Osteoblast (primary cell): Measurements from ENCODE around the gene SAP30BP. TPM values are rescaled to one million over a fixed set of nuclear protein-coding genes. Genes with fewer than 3 reads are reported as not detected.
A peak's percentile ranks its signal among the peaks of the same experiment; 100 is the strongest.

Source experiments
- DNase-seq: peaks from one replicate; pipeline ENCODE4 v3.0.0; 2011; ENCODE audit warnings: low spot score, mixed read lengths; ENCODE audit not compliant: insufficient read length; ENCODE audit errors: missing footprints
- H2AFZ ChIP-seq: 2 replicates; pipeline ENCODE4 v1.6.0; 2011; ENCODE audit warnings: mild to moderate bottlenecking, low read length
- H3K27ac ChIP-seq: 2 replicates; pipeline ENCODE4 v1.5.1; 2011; ENCODE audit warnings: mild to moderate bottlenecking, low read depth, low read length, moderate library complexity
- H3K27me3 ChIP-seq: 2 replicates; pipeline ENCODE4 v1.6.0; 2012; ENCODE audit warnings: mild to moderate bottlenecking, control low read depth, inconsistent platforms, low read length, moderate library complexity; ENCODE audit not compliant: insufficient read depth
- H3K36me3 ChIP-seq: 2 replicates; pipeline ENCODE4 v1.5.1; 2011; ENCODE audit warnings: mild to moderate bottlenecking, low read length, control low read depth, moderate library complexity; ENCODE audit not compliant: insufficient read depth
- H3K4me1 ChIP-seq: 2 replicates; pipeline ENCODE4 v1.5.1; 2011; ENCODE audit warnings: mild to moderate bottlenecking, low read length, control low read depth, moderate library complexity; ENCODE audit not compliant: insufficient read depth
- H3K4me2 ChIP-seq: 2 replicates; pipeline ENCODE4 v1.6.0; 2011; ENCODE audit warnings: mild to moderate bottlenecking, low read length; ENCODE audit not compliant: insufficient read depth
- H3K4me3 ChIP-seq: fragments of 200-600 bp; sonication (generic); 3 replicates; pipeline ENCODE4 v1.5.1; 2012; ENCODE audit warnings: mild to moderate bottlenecking, low read length, inconsistent platforms; ENCODE audit not compliant: insufficient read depth
- H3K79me2 ChIP-seq: 2 replicates; pipeline ENCODE4 v1.6.0; 2012; ENCODE audit warnings: mild to moderate bottlenecking, low read length, control low read depth, inconsistent platforms; ENCODE audit not compliant: insufficient read depth
- H3K9me3 ChIP-seq: 2 replicates; pipeline ENCODE4 v1.5.1; 2011; ENCODE audit warnings: low read depth, low read length, control low read depth
- H4K20me1 ChIP-seq: 2 replicates; pipeline ENCODE4 v1.6.0; 2012; ENCODE audit warnings: mild to moderate bottlenecking, low read length, control low read depth; ENCODE audit not compliant: insufficient read depth
- CTCF ChIP-seq: IDR thresholded peaks from 2 replicates; pipeline ENCODE4 v1.5.1; 2011; ENCODE audit warnings: mild to moderate bottlenecking, low read depth, low read length, moderate library complexity; ENCODE audit errors: extremely low read depth
- total RNA-seq: library from RNA; depleted of rRNA; stranded (reverse); fragments of >200 nt; gene quantifications from 2 replicates; pipeline ENCODE4 v1.2.3, GENCODE V29; 2012

Gene SAP30BP
- total RNA-seq, 1 donor, result 48.1 TPM

GRCh38 chr17:75645501-75645888 is 21.6 kb upstream of the SAP30BP start:
- Histone ChIP-seq H3K4me1 (no peaks in the 10 kb centered on the region), H3K9me3 (no peaks in the 10 kb centered on the region), H3K79me2 (no peaks in the 10 kb centered on the region), H3K27me3 (no peaks in the 10 kb centered on the region), H3K4me2 (no peak overlapping the region), H4K20me1 (no peaks in the 10 kb centered on the region), H2AFZ (no peak overlapping the region), H3K27ac (no peak overlapping the region), H3K4me3 (no peak overlapping the region), H3K36me3 (peaks cover 12% of the 10 kb centered on the region)
- no peak for TF ChIP-seq CTCF
- no peak for DNase-seq

DNA sequence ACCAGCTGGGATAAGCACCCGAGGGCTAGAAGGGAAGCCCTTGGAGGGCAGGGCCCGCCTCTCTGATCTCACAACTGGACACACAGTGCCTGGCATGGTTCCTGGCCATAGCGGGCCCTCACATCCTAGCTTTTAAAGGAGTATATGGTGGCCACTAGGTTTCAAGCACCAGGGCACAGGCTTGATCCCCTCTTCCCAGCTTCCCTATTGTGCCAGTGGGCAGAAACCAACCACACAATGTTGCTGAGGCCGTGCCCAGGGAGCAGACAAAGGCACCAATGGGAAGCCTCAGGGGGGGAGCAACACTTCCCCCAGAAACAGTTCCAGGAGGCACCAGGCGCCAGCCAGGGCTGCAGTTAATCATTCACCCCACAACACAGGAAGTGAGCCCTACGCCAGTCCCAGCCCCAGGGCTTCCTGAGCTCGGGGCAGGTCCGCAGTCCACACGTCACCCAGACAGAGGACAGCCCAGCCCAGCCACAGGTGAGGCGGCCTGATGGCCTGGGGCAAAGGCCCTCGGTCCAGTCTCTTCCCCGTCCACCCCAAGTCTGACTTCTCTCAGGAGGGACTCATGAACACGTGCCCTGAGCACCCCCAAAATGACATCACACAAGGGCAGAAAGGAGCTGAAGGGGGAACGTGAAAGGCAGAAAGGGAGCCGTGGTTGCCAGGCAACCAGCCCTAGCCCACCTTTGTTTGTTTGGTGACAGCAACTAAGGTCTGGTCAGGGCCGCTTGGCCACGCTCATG is 21.1 kb upstream of the SAP30BP start:
- H3K79me2 ChIP-seq, result no peaks in the 10 kb centered on the region
- peaks cover 17% of the 10 kb centered on the region for H3K36me3 ChIP-seq
- DNase-seq, result peak; percentile 67
- no peak overlapping the region for H3K4me2 ChIP-seq
- H4K20me1 ChIP-seq, result no peaks in the 10 kb centered on the region
- no peaks in the 10 kb centered on the region for H3K9me3 ChIP-seq
- H3K4me3 ChIP-seq, result no peak overlapping the region
- H3K27me3 ChIP-seq, result no peaks in the 10 kb centered on the region
- no peak overlapping the region for H2AFZ ChIP-seq
- no peak for TF ChIP-seq CTCF
- H3K27ac ChIP-seq, result no peak overlapping the region
- H3K4me1 ChIP-seq, result no peaks in the 10 kb centered on the region

DNA sequence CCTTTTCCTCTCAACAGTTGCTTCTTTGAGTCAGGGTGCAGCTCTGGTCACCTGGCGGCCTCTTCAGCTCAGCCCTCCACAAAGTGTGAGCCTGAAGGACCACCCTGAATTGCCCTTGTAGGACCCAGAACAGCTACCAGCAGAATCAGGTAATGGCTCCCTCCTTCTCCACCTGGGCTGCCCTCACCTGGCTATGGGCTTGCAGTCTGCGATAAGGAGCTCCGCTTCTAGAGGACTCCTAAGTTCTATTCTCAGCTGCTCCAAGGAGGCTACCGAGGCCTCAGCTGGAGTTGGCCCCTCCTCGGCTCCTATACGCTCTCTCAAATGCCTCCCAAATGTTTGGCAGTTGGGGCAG is 20.5 kb upstream of the SAP30BP start:
- Histone ChIP-seq H3K4me1 (no peaks in the 10 kb centered on the region), H3K4me2 (no peak overlapping the region), H3K27me3 (no peaks in the 10 kb centered on the region), H3K79me2 (no peaks in the 10 kb centered on the region), H4K20me1 (no peaks in the 10 kb centered on the region), H3K27ac (no peak overlapping the region), H3K36me3 (peaks cover 23% of the 10 kb centered on the region), H3K9me3 (no peaks in the 10 kb centered on the region), H2AFZ (no peak overlapping the region), H3K4me3 (no peak overlapping the region)
- TF ChIP-seq CTCF, result no peak
- DNase-seq, result no peak

- Histone ChIP-seq H3K4me1 (no peaks in the 10 kb centered on the region), H3K4me3 (no peak overlapping the region), H3K36me3 (peaks cover 23% of the 10 kb centered on the region), H3K9me3 (no peaks in the 10 kb centered on the region), H3K4me2 (no peak overlapping the region), H4K20me1 (no peaks in the 10 kb centered on the region), H3K27me3 (no peaks in the 10 kb centered on the region), H3K79me2 (no peaks in the 10 kb centered on the region), H3K27ac (no peak overlapping the region), H2AFZ (no peak overlapping the region)
- TF ChIP-seq CTCF, result no peak
- no peak for DNase-seq
Observed at GRCh38 chr17:75647061-75647460, 20.1 kb upstream of the SAP30BP start.
